Measurements from ENCODE around the gene PRXL2B.

PRXL2B gene

DNA sequence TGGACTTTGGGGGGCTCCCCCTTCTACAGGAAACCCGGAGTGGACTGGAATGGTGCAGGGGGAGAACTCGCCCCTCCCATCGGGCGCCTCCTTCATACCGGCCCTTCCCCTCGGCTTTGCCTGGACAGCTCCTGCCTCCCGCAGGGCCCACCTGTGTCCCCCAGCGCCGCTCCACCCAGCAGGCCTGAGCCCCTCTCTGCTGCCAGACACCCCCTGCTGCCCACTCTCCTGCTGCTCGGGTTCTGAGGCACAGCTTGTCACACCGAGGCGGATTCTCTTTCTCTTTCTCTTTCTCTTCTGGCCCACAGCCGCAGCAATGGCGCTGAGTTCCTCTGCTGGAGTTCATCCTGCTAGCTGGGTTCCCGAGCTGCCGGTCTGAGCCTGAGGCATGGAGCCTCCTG is 30.3 kb upstream of the PRXL2B start, which contains the start of gene TNFRSF14:
TSS of gene TNFRSF14 (plus strand) at position 95 of the 401 bp plus-strand sequence. CDS start at position 389, 294 bp downstream.
- peak; percentile 49 for DNase-seq
- in situ Hi-C loops (cut with HindIII; ENCODE audit: low pct_ligation_motif_present, low sequenced_read_pairs), result no loop called here

DNA sequence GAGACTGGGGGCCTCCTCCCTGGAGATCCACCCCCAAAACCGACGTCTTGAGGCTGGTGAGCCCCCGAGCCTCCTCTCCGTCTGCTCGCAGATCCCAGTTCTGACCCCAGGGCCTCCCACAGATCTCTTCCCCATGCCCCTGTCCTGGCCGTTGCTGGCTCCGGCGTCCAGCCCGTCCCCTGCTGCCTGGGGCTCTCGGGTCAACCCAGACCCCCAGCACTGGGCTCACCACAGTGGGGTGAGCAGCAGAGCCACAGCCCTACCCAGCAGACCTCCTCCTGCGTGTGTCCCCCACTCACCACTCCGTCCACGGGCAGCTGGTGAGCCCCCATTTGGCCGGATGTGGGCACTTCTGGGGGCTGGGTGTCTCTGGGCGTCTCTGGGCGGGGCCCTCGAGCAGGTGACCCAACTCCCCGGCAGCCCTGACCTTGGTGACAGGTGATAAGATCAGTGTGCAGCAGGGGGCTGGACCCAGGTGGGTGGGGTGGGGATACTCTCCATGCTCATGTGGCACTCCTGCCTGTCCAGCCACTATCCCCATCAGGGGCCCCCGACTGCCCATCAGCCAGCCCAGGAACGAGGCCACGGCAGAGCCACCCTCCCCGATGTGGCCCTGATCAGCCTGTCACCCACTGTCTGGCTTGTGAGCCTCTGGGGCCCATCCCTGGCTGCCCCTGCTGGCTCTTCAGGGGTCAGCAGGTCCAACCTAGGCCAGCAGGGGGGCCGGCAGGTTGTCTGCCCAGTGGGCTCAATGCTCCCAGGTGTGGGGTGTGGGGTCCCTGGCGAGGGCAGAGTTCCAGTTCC is 29.7 kb upstream of the PRXL2B start:
- Histone ChIP-seq H3K4me3 (ENCODE audit: low read depth, low read length) (peak overlapping the region; percentile 57), H3K27me3 (replicated peaks) (no peaks in the 10 kb centered on the region), H3K36me3 (replicated peaks) (no peaks in the 10 kb centered on the region), H3K27ac (peak overlapping the region; percentile 11)
- DNase-seq, result no peak
- TF ChIP-seq, protein P1, sequence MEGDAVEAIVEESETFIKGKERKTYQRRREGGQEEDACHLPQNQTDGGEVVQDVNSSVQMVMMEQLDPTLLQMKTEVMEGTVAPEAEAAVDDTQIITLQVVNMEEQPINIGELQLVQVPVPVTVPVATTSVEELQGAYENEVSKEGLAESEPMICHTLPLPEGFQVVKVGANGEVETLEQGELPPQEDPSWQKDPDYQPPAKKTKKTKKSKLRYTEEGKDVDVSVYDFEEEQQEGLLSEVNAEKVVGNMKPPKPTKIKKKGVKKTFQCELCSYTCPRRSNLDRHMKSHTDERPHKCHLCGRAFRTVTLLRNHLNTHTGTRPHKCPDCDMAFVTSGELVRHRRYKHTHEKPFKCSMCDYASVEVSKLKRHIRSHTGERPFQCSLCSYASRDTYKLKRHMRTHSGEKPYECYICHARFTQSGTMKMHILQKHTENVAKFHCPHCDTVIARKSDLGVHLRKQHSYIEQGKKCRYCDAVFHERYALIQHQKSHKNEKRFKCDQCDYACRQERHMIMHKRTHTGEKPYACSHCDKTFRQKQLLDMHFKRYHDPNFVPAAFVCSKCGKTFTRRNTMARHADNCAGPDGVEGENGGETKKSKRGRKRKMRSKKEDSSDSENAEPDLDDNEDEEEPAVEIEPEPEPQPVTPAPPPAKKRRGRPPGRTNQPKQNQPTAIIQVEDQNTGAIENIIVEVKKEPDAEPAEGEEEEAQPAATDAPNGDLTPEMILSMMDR (IDR thresholded peaks at IDR 0.05; ENCODE audit: low read depth, low read length, missing control alignments), result no peak
- in situ Hi-C loops (cut with HindIII; ENCODE audit: low pct_ligation_motif_present, low sequenced_read_pairs), result no loop called here

More for the DNA sequence above, 30.3 kb upstream of the PRXL2B start, which contains the start of gene TNFRSF14:
- TF ChIP-seq, protein P1 (IDR thresholded peaks at IDR 0.05; ENCODE audit: low read depth, low read length, missing control alignments), result peak; percentile 38
- Histone ChIP-seq H3K27ac (peak within 1 kb of the TSS; percentile 11), H3K27me3 (replicated peaks) (no peaks in the 10 kb centered on the region), H3K4me3 (ENCODE audit: low read depth, low read length) (peak within 1 kb of the TSS; percentile 57), H3K36me3 (replicated peaks) (no peaks in the 10 kb centered on the region)

DNA sequence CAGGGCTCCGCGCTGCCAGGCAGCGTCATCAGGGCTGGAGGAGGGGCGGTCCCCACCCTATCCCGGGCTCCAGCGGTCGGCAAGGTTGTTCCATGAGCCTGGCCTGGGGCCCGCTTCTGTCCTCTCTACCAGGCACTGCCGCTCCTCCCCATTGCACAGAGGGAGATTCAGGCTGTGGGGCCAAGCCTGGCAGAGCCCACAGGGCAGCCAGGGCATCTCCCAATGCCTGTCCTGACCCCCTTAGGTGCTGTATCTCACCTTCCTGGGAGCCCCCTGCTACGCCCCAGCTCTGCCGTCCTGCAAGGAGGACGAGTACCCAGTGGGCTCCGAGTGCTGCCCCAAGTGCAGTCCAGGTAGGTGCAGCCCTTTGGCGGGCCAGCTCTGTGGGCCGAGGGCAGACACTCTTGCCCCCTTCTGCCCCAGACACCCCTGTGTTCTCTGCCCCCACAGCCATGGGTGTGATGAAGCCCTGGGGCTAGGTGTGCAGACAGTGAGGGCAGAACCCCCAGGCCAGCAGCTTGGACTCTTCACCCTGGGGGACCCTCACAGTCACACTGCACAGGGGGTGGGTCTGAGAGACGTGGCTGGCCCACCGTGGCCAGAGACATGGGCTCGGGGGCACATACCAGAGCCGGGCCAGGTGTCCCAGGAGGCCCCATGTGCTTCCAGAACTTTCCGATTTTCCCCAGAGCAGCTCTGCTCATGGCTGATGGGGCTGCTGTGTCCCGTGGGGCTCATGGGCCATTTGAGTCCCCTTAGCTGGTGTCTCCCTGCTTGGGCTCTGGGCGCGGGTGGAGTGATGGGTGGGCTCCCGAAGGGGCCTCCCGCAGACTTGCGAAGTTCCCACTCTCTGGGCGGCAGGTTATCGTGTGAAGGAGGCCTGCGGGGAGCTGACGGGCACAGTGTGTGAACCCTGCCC is 28.8 kb upstream of the PRXL2B start:
- H3K27me3 ChIP-seq (replicated peaks), result no peaks in the 10 kb centered on the region
- DNase-seq, result no peak
- no peaks in the 10 kb centered on the region for H3K36me3 ChIP-seq (replicated peaks)
- in situ Hi-C loops (cut with HindIII; ENCODE audit: low pct_ligation_motif_present, low sequenced_read_pairs), result no loop called here
- no peak overlapping the region for H3K4me3 ChIP-seq (ENCODE audit: low read depth, low read length)
- TF ChIP-seq, protein P1 (IDR thresholded peaks at IDR 0.05; ENCODE audit: low read depth, low read length, missing control alignments), result no peak
- no peak overlapping the region for H3K27ac ChIP-seq

DNA sequence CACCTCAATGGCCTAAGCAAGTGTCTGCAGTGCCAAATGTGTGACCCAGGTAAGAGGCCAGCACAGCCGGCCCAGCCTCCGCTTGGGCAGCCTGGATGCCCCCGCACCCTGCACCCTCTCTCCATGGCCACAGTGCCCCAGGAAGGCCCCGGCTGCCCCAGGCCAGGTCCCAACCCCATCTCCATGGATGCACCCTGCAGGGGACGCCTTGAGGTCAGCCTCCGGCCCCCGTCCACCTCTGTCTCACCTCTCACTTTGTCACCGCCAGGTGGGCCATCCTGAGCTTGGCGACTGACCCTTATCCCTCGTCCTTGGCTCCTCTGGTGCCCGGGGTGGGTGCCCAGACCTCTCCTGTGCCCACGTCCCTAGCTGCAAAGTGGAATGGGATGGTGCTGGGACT is 28.2 kb upstream of the PRXL2B start:
- Histone ChIP-seq H3K27me3 (replicated peaks) (no peaks in the 10 kb centered on the region), H3K36me3 (replicated peaks) (no peaks in the 10 kb centered on the region), H3K27ac (no peak overlapping the region), H3K4me3 (ENCODE audit: low read depth, low read length) (no peak overlapping the region)
- no peak for DNase-seq
- TF ChIP-seq, protein P1 (IDR thresholded peaks at IDR 0.05; ENCODE audit: low read depth, low read length, missing control alignments), result no peak
- in situ Hi-C loops (cut with HindIII; ENCODE audit: low pct_ligation_motif_present, low sequenced_read_pairs), result no loop called here

DNA sequence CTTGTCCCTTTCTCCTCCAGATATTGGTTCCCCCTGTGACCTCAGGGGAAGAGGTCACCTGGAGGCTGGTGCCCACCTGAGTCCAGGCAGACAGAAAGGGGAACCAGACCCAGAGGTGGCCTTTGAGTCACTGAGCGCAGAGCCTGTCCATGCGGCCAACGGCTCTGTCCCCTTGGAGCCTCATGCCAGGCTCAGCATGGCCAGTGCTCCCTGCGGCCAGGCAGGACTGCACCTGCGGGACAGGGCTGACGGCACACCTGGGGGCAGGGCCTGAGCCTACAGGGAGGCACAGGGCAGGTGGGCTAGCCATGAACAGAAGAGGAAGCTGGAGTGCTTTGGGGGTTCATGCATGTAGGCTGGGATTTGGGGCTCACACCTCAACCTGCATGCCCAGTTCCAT is 27.7 kb upstream of the PRXL2B start:
- Histone ChIP-seq H3K36me3 (replicated peaks) (no peaks in the 10 kb centered on the region), H3K27ac (no peak overlapping the region), H3K27me3 (replicated peaks) (no peaks in the 10 kb centered on the region), H3K4me3 (ENCODE audit: low read depth, low read length) (no peak overlapping the region)
- in situ Hi-C loops (cut with HindIII; ENCODE audit: low pct_ligation_motif_present, low sequenced_read_pairs), result no loop called here
- DNase-seq, result no peak
- TF ChIP-seq, protein P1 (IDR thresholded peaks at IDR 0.05; ENCODE audit: low read depth, low read length, missing control alignments), result no peak
